Lung (tissue), 12 donors: ENCODE results near the gene APBA2. TPM values are rescaled to one million over a fixed set of nuclear protein-coding genes. Genes with fewer than 3 reads are reported as not detected.

ENCODE experiments used
- ATAC-seq: fragments of 200-7000 bp; cut with Tn5 transposase; one replicate; pipeline ENCODE4 v1.9.1; 2020; ENCODE audit warnings: moderate number of reproducible peaks; ENCODE audit not compliant: insufficient read depth, low FRiP score
- DNase-seq, 3 donors: peaks; one replicate each; pipeline ENCODE4 v3.0.0-alpha.2; 2013 to 2017
- H3K27ac ChIP-seq, 2 donors: one replicate each; pipeline ENCODE4 v1.5.1; 2013; ENCODE audit warnings: mild to moderate bottlenecking in 2 of 2, moderate library complexity in 2 of 2, control low read depth in 1 of 2, inconsistent platforms in 1 of 2, low read depth in 1 of 2, low read length in 1 of 2
- H3K27me3 ChIP-seq, 3 donors: one replicate each; pipeline ENCODE4 v1.5.1; 2013; ENCODE audit warnings: low read length in 2 of 3; ENCODE audit not compliant: control insufficient read depth in 3 of 3, insufficient read depth in 3 of 3
- H3K36me3 ChIP-seq, 4 donors: one replicate each; pipeline ENCODE4 v1.5.1; 2013; ENCODE audit warnings: low read length in 4 of 4, mild to moderate bottlenecking in 1 of 4, moderate library complexity in 1 of 4; ENCODE audit not compliant: control insufficient read depth in 4 of 4, insufficient read depth in 4 of 4
- H3K4me1 ChIP-seq, 5 donors: one replicate each; pipeline ENCODE4 v1.5.1; 2013; ENCODE audit warnings: low read length in 5 of 5, mild to moderate bottlenecking in 2 of 5, moderate library complexity in 1 of 5; ENCODE audit not compliant: control insufficient read depth in 5 of 5, insufficient read depth in 5 of 5
- H3K4me3 ChIP-seq: one replicate; pipeline ENCODE4 v1.5.1; 2013; ENCODE audit warnings: mild to moderate bottlenecking, control low read depth, moderate library complexity
- H3K9ac ChIP-seq, 2 donors: one replicate each; pipeline ENCODE4 v1.5.1; 2013; ENCODE audit warnings: low read length in 2 of 2, control low read depth in 1 of 2; ENCODE audit not compliant: insufficient read depth in 1 of 2
- H3K9me3 ChIP-seq, 4 donors: one replicate each; pipeline ENCODE4 v1.5.1; 2013; ENCODE audit warnings: low read length in 3 of 4, mild to moderate bottlenecking in 1 of 4, moderate library complexity in 1 of 4; ENCODE audit not compliant: control insufficient read depth in 4 of 4, insufficient read depth in 3 of 4
- CTCF ChIP-seq: IDR thresholded peaks from 2 replicates; pipeline ENCODE4 v1.5.1; 2012; ENCODE audit warnings: mild to moderate bottlenecking; ENCODE audit errors: control extremely low read depth, extremely low read depth
- whole genome bisulfite sequencing, 2 donors: extraction: QIAGEN DNeasy Blood & Tissue Kit; methylation state at CpG; one replicate each; pipeline ENCODE4 v1.1.7; 2013; 5-methylcytosine and 5-hydroxymethylcytosine counted together
- polyA plus RNA-seq, 2 donors: library from polyadenylated mRNA; stranded (reverse); fragments of 200-250 nt; gene quantifications; one replicate each; pipeline ENCODE4 v1.2.1, GENCODE V29; 2013
- total RNA-seq, 2 donors: library from RNA; depleted of rRNA in 1 of 2; stranded (reverse); fragments of >200 nt in 1 of 2; gene quantifications; one replicate each; pipeline ENCODE4 v1.2.1, GENCODE V29; 2014 to 2021
- donor health status: control.
- donor health status: control.
- donor health status: Bipolar disorder and iron deficiency.
- donor health status: healthy.
- donor health status: DM: yes; HTN: yes; CAD: no.

The APBA2 gene
- total and polyA plus RNA-seq, 4 donors = 1.6 to 18.3 (median 4.5) TPM

- Histone ChIP-seq H3K9me3 (peaks cover 0 to 5% (median 0%) of the 10 kb centered on the region in 4 donors), H3K36me3 (no peaks in the 10 kb centered on the region), H3K27me3 (no peaks in the 10 kb centered on the region), H3K4me1 (no peaks in the 10 kb centered on the region), H3K27ac (no peak overlapping the region), H3K9ac (no peak overlapping the region), H3K4me3 (no peak overlapping the region)
- no peak for ATAC-seq
- no peak for TF ChIP-seq CTCF
- 76 to 88% methylated on average over 6 of the region's 6 CpGs for WGBS, 2 donors
- no peak for DNase-seq
These were observed 165.6 kb downstream of the APBA2 start for GRCh38 chr15:29051422-29051821.

GRCh38 chr15:29053006-29053405 is 167.2 kb downstream of the APBA2 start:
- no peak for TF ChIP-seq CTCF
- WGBS, 2 donors = 88 to 92% methylated on average over 8 of the region's 8 CpGs
- Histone ChIP-seq H3K9ac (no peak overlapping the region), H3K36me3 (no peaks in the 10 kb centered on the region), H3K4me3 (no peak overlapping the region), H3K27ac (no peak overlapping the region), H3K4me1 (no peaks in the 10 kb centered on the region), H3K27me3 (no peaks in the 10 kb centered on the region), H3K9me3 (peaks cover 0 to 5% (median 0%) of the 10 kb centered on the region in 4 donors)
- ATAC-seq = no peak
- DNase-seq = no peak

- Histone ChIP-seq H3K27me3 (no peaks in the 10 kb centered on the region), H3K27ac (no peak overlapping the region), H3K36me3 (no peaks in the 10 kb centered on the region), H3K4me1 (no peaks in the 10 kb centered on the region), H3K9ac (no peak overlapping the region), H3K9me3 (peaks cover 0 to 5% (median 0%) of the 10 kb centered on the region in 4 donors), H3K4me3 (no peak overlapping the region)
- WGBS, 2 donors = 94 to 95% methylated on average over 18 of the region's 18 CpGs
- no peak for TF ChIP-seq CTCF
- ATAC-seq (no peak), DNase-seq (no peak)
These were observed 167.9 kb downstream of the APBA2 start for GRCh38 chr15:29053661-29054131.
